SK-N-SH treated with all-trans-retinoic acid at 6 μM for 48 hours (cell line): ENCODE results near the gene SOCS3.

Experiments used
- ISL1 ChIP-seq: fragments of 250-450 bp; sonication (Bioruptor Pico); IDR thresholded peaks from 2 replicates; pipeline ENCODE4 v2.1.2; 2022; ENCODE audit warnings: mild to moderate bottlenecking, moderate library complexity
- PPARA ChIP-seq: fragments of 250-450 bp; sonication (Bioruptor Pico); IDR thresholded peaks from 2 replicates; pipeline ENCODE4 v1.5.0; 2020; ENCODE audit warnings: mild to moderate bottlenecking, borderline replicate concordance
- SNAI2 ChIP-seq: fragments of 250-450 bp; sonication (Bioruptor Pico); IDR thresholded peaks from 2 replicates; pipeline ENCODE4 v1.5.0; 2020; ENCODE audit warnings: mild to moderate bottlenecking, moderate library complexity
- ZFP30 ChIP-seq: fragments of 450-650 bp; formaldehyde crosslinking; IDR thresholded peaks from 2 replicates; pipeline ENCODE4 v1.5.0; 2022; ENCODE audit warnings: mild to moderate bottlenecking, moderate library complexity
- ZNF565 ChIP-seq: fragments of 450-650 bp; formaldehyde crosslinking; conservative IDR thresholded peaks from 2 replicates; pipeline ENCODE4 v1.5.0; 2020; ENCODE audit warnings: low read depth, mild to moderate bottlenecking, moderate library complexity
- TF ChIP-seq, protein P1 (sequence below): fragments of 250-450 bp; sonication (Bioruptor Pico); IDR thresholded peaks from 2 replicates; pipeline ENCODE4 v1.5.1; 2020; ENCODE audit warnings: low read depth, mild to moderate bottlenecking, moderate library complexity
- TF ChIP-seq, protein P2 (sequence below): fragments of 250-450 bp; sonication (Bioruptor Pico); IDR thresholded peaks from 2 replicates; pipeline ENCODE4 v1.5.0; 2020; ENCODE audit warnings: mild to moderate bottlenecking, moderate library complexity

DNA sequence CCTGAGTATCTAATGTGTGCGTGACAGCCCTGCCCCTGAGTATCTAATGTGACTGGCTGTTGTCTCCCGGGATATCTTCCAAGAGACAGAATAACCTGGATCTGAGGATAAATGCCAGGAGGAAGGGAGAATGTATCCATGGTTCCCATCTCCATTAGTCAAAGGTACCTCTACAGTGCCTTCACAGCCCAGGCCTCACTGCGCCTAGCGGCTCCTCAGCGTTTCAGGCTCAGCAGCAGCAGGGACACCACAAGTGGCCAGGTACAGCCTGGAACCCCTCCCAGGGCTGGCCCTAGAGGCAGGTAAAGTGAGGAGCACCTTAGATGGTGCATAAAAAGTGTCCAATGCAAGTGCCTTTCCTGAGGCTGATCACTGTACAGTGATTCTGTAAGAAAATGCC lies 32.0 kb downstream of the SOCS3 start:
- TF ChIP-seq, protein P1, sequence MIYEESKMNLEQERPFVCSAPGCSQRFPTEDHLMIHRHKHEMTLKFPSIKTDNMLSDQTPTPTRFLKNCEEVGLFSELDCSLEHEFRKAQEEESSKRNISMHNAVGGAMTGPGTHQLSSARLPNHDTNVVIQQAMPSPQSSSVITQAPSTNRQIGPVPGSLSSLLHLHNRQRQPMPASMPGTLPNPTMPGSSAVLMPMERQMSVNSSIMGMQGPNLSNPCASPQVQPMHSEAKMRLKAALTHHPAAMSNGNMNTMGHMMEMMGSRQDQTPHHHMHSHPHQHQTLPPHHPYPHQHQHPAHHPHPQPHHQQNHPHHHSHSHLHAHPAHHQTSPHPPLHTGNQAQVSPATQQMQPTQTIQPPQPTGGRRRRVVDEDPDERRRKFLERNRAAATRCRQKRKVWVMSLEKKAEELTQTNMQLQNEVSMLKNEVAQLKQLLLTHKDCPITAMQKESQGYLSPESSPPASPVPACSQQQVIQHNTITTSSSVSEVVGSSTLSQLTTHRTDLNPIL (CRISPR knock-in tag) = no peak
- TF ChIP-seq ZFP30 (CRISPR knock-in tag) (no peak), SNAI2 (CRISPR knock-in tag) (no peak), ZNF565 (CRISPR knock-in tag) (no peak), ISL1 (CRISPR knock-in tag) (no peak), PPARA (CRISPR knock-in tag) (no peak)
- TF ChIP-seq, protein P2, sequence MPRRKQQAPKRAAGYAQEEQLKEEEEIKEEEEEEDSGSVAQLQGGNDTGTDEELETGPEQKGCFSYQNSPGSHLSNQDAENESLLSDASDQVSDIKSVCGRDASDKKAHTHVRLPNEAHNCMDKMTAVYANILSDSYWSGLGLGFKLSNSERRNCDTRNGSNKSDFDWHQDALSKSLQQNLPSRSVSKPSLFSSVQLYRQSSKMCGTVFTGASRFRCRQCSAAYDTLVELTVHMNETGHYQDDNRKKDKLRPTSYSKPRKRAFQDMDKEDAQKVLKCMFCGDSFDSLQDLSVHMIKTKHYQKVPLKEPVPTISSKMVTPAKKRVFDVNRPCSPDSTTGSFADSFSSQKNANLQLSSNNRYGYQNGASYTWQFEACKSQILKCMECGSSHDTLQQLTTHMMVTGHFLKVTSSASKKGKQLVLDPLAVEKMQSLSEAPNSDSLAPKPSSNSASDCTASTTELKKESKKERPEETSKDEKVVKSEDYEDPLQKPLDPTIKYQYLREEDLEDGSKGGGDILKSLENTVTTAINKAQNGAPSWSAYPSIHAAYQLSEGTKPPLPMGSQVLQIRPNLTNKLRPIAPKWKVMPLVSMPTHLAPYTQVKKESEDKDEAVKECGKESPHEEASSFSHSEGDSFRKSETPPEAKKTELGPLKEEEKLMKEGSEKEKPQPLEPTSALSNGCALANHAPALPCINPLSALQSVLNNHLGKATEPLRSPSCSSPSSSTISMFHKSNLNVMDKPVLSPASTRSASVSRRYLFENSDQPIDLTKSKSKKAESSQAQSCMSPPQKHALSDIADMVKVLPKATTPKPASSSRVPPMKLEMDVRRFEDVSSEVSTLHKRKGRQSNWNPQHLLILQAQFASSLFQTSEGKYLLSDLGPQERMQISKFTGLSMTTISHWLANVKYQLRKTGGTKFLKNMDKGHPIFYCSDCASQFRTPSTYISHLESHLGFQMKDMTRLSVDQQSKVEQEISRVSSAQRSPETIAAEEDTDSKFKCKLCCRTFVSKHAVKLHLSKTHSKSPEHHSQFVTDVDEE (CRISPR knock-in tag) = no peak
